GM19035 (cell line): ENCODE results near the gene OR56A4.
"Not testable (repeated sequence)": the region's sequence is repeated elsewhere in the genome, so short reads cannot be mapped to it uniquely, and the experiment has no call there.

Experiments used
- ATAC-seq: cut with Tn5 transposase; IDR thresholded peaks from one replicate; pipeline ENCODE4 v1.9.1; 2021; ENCODE audit not compliant: unreplicated experiment

The OR56A4 gene

GRCh38 chr11:5966958-5967357, 39.8 kb downstream of the OR56A4 start:
- no peak for ATAC-seq

- not testable (repeated sequence) for ATAC-seq
Observed at GRCh38 chr11:5960704-5961320, 45.9 kb downstream of the OR56A4 start.

GRCh38 chr11:5955586-5955985, 51.2 kb downstream of the OR56A4 start:
- ATAC-seq = no peak
